ENCODE data around the gene SFSWAP.

GRCh38 chr12:131806674-131807073 is 95.8 kb downstream of the SFSWAP start:
- TF ChIP-seq, protein P1, sequence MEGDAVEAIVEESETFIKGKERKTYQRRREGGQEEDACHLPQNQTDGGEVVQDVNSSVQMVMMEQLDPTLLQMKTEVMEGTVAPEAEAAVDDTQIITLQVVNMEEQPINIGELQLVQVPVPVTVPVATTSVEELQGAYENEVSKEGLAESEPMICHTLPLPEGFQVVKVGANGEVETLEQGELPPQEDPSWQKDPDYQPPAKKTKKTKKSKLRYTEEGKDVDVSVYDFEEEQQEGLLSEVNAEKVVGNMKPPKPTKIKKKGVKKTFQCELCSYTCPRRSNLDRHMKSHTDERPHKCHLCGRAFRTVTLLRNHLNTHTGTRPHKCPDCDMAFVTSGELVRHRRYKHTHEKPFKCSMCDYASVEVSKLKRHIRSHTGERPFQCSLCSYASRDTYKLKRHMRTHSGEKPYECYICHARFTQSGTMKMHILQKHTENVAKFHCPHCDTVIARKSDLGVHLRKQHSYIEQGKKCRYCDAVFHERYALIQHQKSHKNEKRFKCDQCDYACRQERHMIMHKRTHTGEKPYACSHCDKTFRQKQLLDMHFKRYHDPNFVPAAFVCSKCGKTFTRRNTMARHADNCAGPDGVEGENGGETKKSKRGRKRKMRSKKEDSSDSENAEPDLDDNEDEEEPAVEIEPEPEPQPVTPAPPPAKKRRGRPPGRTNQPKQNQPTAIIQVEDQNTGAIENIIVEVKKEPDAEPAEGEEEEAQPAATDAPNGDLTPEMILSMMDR (IDR thresholded peaks at IDR 0.05; ENCODE audit: poor library complexity): no peak
- TF ChIP-seq EZH2 (IDR thresholded peaks at IDR 0.05; ENCODE audit: borderline replicate concordance): no peak

All from hepatocyte (in vitro differentiated cells).